Fibroblast of the conjunctiva (primary cell): ENCODE data around the gene SUSD2.

Experiments
- DNase-seq: peaks from one replicate; pipeline ENCODE4 v3.0.0-alpha.2; 2010; ENCODE audit warnings: low read depth

The SUSD2 gene

GRCh38 chr22:24153959-24154358 is 27.3 kb upstream of the SUSD2 start:
- no peak for DNase-seq

GRCh38 chr22:24154826-24155225 is 26.5 kb upstream of the SUSD2 start:
- no peak for DNase-seq

- DNase-seq: peak; percentile 56
Observed at GRCh38 chr22:24155627-24156140, 25.6 kb upstream of the SUSD2 start.

GRCh38 chr22:24156141-24156912 is 25.0 kb upstream of the SUSD2 start:
- DNase-seq: no peak

- DNase-seq: peak; percentile 51
Observed at GRCh38 chr22:24156913-24157821, 24.1 kb upstream of the SUSD2 start.

GRCh38 chr22:24157822-24158135 is 23.5 kb upstream of the SUSD2 start:
- DNase-seq: no peak

GRCh38 chr22:24159650-24160049 is 21.6 kb upstream of the SUSD2 start:
- no peak for DNase-seq

- DNase-seq: no peak
Observed at GRCh38 chr22:24160546-24160945, 20.7 kb upstream of the SUSD2 start.

- no peak for DNase-seq
Observed at GRCh38 chr22:24161485-24161884, 19.8 kb upstream of the SUSD2 start.

GRCh38 chr22:24161909-24162308 is 19.4 kb upstream of the SUSD2 start:
- no peak for DNase-seq

GRCh38 chr22:24162436-24162835 is 18.9 kb upstream of the SUSD2 start:
- DNase-seq: no peak

- no peak for DNase-seq
Observed at GRCh38 chr22:24164243-24164642, 17.0 kb upstream of the SUSD2 start.

- DNase-seq: no peak
Observed at GRCh38 chr22:24164940-24165339, 16.3 kb upstream of the SUSD2 start.

GRCh38 chr22:24165673-24166072 is 15.6 kb upstream of the SUSD2 start:
- no peak for DNase-seq

GRCh38 chr22:24166811-24167210 is 14.5 kb upstream of the SUSD2 start:
- DNase-seq: no peak

GRCh38 chr22:24169439-24170058 is 11.7 kb upstream of the SUSD2 start:
- DNase-seq: no peak

GRCh38 chr22:24170188-24170587 is 11.1 kb upstream of the SUSD2 start:
- DNase-seq: no peak

GRCh38 chr22:24170632-24171031 is 10.7 kb upstream of the SUSD2 start:
- no peak for DNase-seq

- DNase-seq: no peak
Observed at GRCh38 chr22:24171822-24172221, 9.5 kb upstream of the SUSD2 start.

- peak; percentile 63 for DNase-seq
Observed at GRCh38 chr22:24175160-24175808, 6.0 kb upstream of the SUSD2 start.

- no peak for DNase-seq
Observed at GRCh38 chr22:24176040-24176439, 5.2 kb upstream of the SUSD2 start.

GRCh38 chr22:24176630-24177029 is 4.7 kb upstream of the SUSD2 start:
- DNase-seq: no peak
